NCI-H128 (cell line): Measurements from ENCODE around the gene NUMA1.

Source experiments
- DNase-seq: peaks from one replicate; lab custom pipeline; 2025; ENCODE audit not compliant: unreplicated experiment; lab: John Stamatoyannopoulos, UW

The NUMA1 gene

DNA sequence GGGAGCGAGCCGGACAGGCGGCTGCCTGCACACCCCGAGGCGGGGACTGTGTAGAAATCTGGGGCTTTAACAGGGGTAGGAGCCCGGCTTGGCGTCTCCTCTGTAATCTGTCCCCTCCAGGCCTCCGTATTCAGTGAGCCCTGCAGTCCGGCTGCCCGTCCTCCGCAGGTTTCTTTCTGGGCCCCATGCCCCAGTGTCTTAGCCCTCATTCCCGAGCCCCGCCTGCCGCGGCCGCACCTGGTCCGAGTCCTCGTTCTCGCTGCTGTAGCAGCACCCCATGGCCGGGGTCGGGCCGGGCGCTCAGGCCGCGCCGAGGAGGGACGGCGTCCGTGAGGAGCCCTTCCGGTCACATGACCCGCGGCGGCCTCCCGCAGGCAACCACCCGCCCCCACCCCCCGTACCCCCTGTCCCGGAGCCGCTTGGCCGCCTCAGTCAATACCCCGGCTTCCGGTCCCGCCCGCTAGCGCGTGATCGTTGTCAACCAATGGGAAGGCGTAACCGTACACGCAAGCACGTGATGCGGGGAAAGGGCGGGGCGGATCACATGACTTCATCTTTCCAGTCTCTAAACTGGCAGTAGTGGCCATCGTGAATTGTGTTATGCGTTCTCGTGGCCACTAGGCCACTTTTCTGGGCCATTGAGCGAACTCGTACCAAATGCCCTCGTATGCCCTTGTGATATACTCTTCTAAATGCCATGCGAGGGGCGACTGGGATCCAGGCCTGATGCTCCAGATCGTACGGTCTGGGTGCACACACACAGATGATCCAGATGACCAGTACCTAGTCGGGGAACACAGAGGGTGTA is 22.8 kb upstream of the NUMA1 start, which contains the start of gene LAMTOR1:
TSS of gene LAMTOR1 (minus strand) at position 352 of the 808 bp plus-strand sequence. CDS start at position 279, 73 bp downstream.
- DNase-seq = peak; percentile 96

DNA sequence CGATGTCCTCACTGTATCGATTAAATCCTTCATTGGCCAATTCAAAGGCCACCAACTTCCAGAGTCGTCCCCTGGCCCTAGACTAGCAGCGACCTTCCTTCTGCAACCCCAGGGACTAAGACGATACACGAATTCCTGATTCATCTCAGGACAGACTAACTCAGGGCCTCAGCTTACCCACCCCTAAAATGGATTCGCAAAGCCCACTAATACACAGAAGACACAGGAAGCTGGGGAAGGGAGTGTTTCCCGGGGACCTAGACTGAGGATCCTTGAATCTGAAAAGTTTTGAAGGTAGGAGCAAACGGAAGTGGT is 22.2 kb upstream of the NUMA1 start:
- no peak for DNase-seq

DNA sequence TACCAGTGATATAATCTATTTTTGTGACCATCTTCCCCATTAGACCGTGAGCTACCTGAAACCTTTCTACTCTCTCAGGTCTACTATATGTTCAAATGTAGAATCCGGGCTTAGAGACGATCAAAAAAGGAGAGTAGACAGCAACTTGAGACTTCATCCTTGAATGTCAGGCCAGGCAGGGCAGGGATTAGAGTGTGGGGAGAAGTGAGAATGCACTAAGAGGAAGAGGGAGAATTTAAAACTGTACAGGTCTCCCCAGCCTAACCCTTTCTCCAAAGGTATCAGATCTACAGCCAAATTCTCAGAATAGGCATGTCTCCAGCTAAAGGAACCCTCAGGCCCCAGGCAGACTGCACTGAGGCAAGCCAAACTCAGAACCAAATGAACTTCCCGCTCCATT is 21.8 kb upstream of the NUMA1 start:
- DNase-seq = no peak

DNA sequence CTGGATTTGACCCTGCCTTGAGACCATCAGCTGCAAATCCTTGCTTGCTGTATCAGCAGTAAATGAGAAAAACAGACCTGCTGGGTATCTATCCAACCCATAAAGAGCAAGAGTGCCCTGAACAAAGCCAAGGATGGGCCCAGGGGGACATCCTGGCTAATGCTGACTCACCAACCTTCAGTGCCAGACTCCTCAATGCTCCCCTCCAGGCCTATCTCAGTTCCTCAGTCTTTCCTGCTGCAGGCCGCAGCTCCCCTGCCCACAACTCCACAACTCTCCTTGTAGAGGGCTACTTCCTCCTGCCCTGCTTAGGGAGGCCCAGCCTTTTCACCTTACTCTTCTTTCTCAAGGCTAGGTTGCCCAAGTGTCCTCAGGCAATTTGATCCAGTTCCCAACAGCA is 20.1 kb upstream of the NUMA1 start:
- no peak for DNase-seq

DNA sequence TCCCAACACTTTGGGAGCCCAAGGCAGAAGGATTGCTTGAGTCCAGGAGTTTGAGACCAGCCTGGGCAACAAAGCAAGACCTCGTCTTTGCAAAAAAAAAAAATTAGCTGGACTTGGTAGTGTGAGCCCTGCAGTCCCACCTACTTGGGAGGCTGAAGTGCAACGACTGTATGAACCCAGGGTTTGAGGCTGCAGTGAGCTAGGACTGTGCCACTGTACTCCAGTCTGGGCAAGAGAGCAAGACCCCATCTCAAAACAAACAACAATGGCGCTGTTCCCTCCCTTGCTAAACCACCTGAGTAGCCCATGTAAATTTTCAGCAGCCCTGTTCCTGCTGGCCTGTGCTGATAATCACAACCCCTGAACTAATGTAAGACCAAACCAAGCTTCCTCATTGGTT is 19.7 kb upstream of the NUMA1 start:
- no peak for DNase-seq

GRCh38 chr11:72098741-72099140 is 18.4 kb upstream of the NUMA1 start:
- no peak for DNase-seq

DNA sequence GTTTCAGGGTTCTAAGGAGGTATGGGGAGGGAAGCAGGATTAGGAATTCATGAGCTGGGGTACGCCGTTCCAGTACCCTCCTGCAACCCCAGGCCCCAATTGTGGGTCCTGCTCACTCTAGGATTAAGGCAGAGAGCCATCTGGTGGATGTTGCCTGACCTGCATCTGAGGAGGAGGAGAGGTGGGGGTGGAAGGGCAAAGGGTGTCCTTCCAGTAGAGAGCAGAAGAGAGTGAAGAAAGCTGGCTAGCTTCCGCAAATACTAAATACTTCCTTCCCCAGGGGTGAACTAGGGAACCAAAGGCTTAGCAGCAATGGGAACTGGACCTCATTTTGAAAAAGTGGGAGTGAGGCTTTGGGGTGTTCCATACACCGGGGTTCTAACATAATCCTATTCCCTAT is 10.9 kb upstream of the NUMA1 start:
- DNase-seq = peak; percentile 57

GRCh38 chr11:72088076-72088808 is 7.9 kb upstream of the NUMA1 start:
- DNase-seq = no peak

- DNase-seq = peak; percentile 60
These were observed 5.4 kb upstream of the NUMA1 start for GRCh38 chr11:72085621-72086351.

DNA sequence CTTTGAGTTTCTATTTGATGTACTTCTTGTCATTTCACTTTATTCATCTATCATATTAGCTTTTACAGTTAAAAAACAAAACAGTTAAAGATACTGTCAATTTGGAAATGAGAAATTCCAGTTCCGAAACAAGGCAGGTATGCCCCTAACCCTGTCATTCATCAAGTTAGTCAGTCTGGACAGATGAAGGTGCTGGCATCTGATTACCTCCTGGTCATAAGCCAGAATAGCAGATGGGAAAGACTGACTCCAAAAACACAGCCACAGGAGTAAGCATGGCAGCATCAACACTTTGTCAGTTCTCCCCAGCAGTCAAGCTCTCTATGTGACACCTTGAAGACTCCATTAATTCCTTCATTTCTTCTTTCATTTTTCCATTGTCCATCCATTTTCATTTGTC is 4.6 kb upstream of the NUMA1 start:
- no peak for DNase-seq

DNA sequence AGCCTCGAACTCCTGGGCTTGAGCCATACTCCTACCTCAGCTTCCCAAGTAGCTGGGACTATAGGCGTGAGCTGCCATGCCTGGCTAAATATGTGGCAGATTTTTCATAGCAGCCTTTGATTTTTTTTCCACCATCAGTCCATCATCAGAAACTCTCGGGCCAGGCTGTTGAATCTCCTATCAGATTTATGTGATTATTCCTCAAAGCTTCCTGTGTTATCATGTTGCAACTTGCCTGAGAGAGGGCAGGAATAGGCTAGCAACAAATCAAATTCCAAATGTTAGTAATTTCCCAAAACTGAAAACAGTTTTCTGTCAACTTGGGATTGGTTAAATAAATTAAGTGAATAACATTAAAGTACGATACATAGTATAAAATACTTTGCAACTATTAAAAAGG is 3.7 kb upstream of the NUMA1 start:
- no peak for DNase-seq

DNA sequence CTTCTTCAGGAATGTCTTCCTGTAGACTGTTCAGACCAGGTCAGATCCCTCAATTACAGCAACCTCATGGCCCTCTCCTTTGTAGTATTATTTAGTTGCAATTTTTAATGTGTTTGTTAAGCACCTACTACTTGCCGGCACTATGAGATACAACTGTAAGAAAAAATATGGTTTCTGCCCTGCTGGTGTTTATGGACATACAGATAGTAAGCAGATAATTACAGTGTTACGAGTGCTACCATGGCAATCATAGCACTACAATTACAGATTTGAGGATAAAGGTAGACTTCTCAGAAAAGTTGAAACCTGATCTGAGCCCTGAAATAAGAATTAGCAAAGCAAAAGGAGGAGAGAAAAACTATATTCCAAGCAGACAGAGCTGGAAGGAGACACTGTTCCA is 3.1 kb upstream of the NUMA1 start:
- DNase-seq = no peak

GRCh38 chr11:72081821-72082453 is 1.6 kb upstream of the NUMA1 start:
- no peak for DNase-seq

- no peak for DNase-seq
These were observed 872 bp upstream of the NUMA1 start for GRCh38 chr11:72081184-72081644.

GRCh38 chr11:72079819-72080325 is 470 bp downstream of the NUMA1 start:
- DNase-seq = no peak

DNA sequence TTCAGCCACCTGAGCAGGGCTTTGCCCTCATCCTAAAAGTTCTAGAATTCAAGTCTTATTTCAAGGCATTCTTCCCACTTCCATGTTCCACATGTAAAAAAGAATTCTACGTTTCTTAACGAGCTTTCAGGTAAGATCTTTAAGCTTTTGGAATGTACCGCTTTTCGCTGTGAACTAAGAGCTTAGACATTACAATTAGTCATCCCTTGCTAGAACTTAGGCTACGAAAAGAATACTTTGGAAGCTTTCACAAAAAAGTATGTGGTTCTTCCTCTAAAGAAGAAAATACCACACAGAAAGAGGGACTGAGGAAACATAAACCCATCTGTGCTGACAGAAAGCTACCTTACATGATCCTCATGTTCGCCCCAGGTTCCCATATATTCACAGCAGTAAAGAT is 1.9 kb downstream of the NUMA1 start:
- DNase-seq = no peak

- DNase-seq = no peak
These were observed 4.6 kb downstream of the NUMA1 start for GRCh38 chr11:72075756-72076155.

GRCh38 chr11:72075109-72075508 is 5.2 kb downstream of the NUMA1 start:
- DNase-seq = no peak

GRCh38 chr11:72072348-72072747 is 8.0 kb downstream of the NUMA1 start:
- no peak for DNase-seq

DNA sequence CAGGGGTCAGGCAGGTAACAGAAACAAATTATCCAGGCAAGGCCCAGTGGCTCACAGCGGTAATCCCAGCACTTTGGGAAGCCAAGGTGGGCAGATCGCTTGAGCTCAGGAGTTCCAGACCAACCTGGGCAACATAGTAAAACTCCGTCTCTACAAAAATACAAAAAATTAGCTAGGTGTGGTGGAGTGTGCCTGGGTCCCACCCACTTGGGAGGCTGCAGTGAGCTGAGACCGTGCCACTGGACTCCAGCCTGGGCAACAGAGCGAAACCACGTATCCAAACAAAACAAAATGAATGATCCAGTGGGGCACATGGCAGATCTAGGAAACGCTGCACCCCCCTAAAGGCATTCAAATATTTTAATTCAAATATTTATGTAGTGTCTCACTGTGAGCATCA is 9.9 kb downstream of the NUMA1 start:
- DNase-seq = no peak

- DNase-seq = no peak
These were observed 10.5 kb downstream of the NUMA1 start for GRCh38 chr11:72069787-72070251.
